Measurements from ENCODE around the gene OR51B5.
"Not testable (repeated sequence)": the region's sequence is repeated elsewhere in the genome, so short reads cannot be mapped to it uniquely, and the experiment has no call there.

The OR51B5 gene

DNA sequence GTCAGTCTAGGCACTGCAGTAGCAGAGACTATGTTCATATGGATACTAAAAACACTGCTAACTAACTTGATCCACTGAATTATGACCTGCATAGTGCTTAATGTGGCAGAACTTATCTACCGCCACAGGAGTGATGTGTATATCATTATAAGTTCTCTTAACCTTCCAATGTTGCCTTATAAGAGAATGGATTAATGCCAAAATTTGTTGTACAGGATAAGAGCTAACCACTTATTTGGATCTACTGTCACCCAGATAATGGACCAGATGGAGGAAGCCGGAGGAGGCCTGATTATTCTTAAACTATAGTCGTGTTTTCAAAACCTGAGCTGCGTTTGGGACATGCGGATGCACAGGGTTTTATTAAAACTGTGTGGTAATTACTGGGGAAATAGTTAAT lies 39.7 kb downstream of the OR51B5 start:
- Mint-ChIP-seq H3K4me1 (no peaks in the 10 kb centered on the region), H3K27ac (no peak overlapping the region), H3K4me3 (no peak overlapping the region), H3K9me3 (no peaks in the 10 kb centered on the region), H3K36me3 (no peaks in the 10 kb centered on the region), H3K27me3 (peaks cover 0 to 4% of the 10 kb centered on the region in 2 donors)
- DNase-seq (no peak), ATAC-seq (replicated peaks) (no peak)

DNA sequence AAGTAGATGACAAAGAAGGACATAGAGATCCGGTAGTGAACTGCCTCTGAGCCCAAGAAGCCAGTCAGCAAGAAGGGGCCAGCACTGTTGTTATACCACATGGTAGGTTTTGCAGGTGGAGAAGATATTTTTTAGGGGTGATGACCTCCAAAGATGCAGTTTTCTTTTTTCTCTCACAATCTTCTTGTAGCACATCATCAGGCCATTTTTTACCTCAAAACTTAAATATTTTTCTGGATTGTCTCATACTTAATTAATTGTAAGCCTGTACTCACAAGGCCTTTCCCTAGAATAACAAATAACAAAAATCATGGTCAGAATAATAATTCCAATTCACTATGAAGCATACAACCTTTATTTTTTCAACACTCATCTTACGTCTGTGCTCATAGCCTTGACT lies 41.5 kb downstream of the OR51B5 start, which contains the start of gene OR51B4:
OR51B4 (minus strand) TSS at position 101 of the 400 bp plus-strand sequence; CDS start at position 101, 0 bp downstream.
- no peak for ATAC-seq (replicated peaks)
- Mint-ChIP-seq H3K4me3 (no peak within 1 kb of the TSS), H3K4me1 (no peaks in the 10 kb centered on the region), H3K27me3 (peaks cover 0 to 4% of the 10 kb centered on the region in 2 donors), H3K9me3 (no peaks in the 10 kb centered on the region), H3K27ac (no peak within 1 kb of the TSS), H3K36me3 (no peaks in the 10 kb centered on the region)
- DNase-seq = no peak

DNA sequence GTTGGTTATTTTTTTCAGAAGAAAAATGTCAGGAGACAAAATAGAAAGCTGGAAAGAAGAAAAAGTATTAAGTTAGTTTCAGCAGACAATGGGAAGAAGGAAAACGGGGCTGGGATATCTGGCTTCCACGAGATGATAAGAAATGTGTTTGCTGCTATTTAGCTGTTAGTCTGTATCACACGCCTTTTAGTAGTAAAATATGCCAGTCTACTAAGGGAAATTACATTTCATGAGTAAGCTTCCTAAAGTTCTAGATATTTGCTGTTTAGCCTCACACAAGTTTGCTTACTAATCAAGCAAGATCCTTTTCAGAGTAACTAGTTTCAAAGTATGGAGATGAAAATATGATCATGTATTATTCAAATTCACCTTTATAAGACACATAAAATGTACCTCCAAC lies 43.1 kb downstream of the OR51B5 start:
- no peaks in the 10 kb centered on the region for H3K9me3 Mint-ChIP-seq
- no peaks in the 10 kb centered on the region for H3K4me1 Mint-ChIP-seq
- H3K4me3 Mint-ChIP-seq = no peak overlapping the region
- ATAC-seq (replicated peaks) = no peak
- no peak for DNase-seq
- peaks cover 0 to 4% of the 10 kb centered on the region in 2 donors for H3K27me3 Mint-ChIP-seq
- no peaks in the 10 kb centered on the region for H3K36me3 Mint-ChIP-seq
- H3K27ac Mint-ChIP-seq = no peak overlapping the region

DNA sequence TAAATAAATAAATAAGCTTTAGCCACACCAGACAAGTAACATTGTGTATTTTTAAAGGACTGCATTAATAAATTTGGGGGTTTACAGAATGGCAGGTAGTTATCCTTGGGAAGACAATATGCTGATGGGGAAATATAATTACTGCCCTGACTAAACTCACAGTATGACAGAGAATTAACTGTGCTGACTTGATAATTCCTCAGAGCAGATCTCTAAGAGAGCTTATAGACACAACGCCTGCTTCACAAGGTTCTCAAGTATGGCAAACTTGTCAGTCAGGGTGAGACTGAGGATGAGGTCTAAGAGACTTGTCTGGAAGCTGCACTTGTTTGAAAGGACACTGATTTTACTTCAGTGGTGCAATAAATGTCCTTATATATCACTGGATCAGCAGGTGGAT lies 44.9 kb downstream of the OR51B5 start:
- H3K4me3 Mint-ChIP-seq = no peak overlapping the region
- ATAC-seq (replicated peaks) (no peak), DNase-seq (no peak)
- H3K27me3 Mint-ChIP-seq = peaks cover 0 to 4% of the 10 kb centered on the region in 2 donors
- no peaks in the 10 kb centered on the region for H3K36me3 Mint-ChIP-seq
- no peak overlapping the region for H3K27ac Mint-ChIP-seq
- peaks cover 0 to 2% of the 10 kb centered on the region in 2 donors for H3K9me3 Mint-ChIP-seq
- H3K4me1 Mint-ChIP-seq = no peaks in the 10 kb centered on the region

DNA sequence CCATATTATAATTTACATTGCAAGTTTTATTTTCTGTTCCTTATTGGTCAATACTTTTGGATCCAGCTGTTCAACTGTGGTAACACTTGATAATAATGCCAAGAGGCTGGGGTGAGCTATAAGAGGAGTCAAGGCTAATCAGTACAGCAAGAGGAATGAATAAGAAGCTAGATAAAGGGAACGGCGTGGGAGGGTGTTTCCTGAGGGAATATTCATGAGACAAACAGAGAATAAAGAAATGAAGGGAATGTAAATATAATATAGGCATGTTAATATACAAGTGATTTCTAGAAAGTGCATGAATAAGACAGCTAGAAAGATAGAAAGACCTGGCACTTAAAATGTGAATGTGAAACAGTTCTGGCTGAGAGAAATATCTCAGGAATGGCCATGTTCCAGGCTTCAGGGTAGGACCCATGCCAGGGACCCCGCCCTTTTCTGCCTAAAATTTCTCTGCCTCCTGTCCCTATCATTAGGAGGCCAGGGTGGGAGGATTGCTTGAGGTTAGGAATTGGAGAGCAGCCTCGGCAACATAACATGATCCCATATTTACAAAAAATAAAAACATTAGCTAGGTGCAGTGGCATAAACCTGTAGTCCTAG lies 45.5 kb downstream of the OR51B5 start:
- Mint-ChIP-seq H3K27me3 (peaks cover 0 to 4% of the 10 kb centered on the region in 2 donors), H3K4me3 (no peak overlapping the region), H3K9me3 (peaks cover 0 to 2% of the 10 kb centered on the region in 2 donors), H3K36me3 (no peaks in the 10 kb centered on the region), H3K27ac (no peak overlapping the region), H3K4me1 (no peaks in the 10 kb centered on the region)
- ATAC-seq (replicated peaks) (no peak), DNase-seq (no peak)

DNA sequence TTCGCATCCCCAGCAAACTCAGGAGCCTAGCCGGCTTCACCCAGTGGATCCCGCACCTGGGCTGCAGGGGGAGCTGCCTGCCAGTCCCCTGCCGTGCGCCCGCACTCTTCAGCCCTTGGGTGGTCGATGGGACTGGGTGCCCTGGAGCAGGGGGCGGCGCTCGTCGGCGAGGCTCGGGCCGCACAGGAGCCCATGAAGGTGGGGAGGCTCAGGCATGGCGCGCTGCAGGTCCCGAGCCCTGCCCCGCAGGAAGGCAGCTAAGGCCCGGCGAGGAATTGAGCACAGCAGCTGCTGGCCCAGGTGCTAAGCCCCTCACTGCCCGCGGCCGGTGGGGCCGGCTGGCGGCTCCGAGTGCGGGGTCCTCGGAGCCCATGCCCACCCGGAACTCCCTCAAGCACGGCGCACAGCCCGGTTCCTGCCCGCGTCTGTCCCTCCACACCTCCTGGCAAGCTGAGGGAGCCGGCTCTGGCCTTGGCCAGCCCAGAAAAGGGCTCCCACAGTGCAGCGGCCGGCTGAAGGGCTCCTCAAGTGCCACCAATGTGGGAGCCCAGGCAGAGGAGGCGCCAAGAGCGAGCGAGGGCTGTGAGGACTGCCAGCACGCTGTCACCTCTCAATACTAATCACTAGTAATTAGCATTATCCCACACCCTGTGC lies 48.9 kb downstream of the OR51B5 start:
- H3K4me1 Mint-ChIP-seq; H3K27ac Mint-ChIP-seq; H3K36me3 Mint-ChIP-seq; DNase-seq; H3K9me3 Mint-ChIP-seq; H3K27me3 Mint-ChIP-seq; ATAC-seq (replicated peaks); H3K4me3 Mint-ChIP-seq: not testable (repeated sequence)

DNA sequence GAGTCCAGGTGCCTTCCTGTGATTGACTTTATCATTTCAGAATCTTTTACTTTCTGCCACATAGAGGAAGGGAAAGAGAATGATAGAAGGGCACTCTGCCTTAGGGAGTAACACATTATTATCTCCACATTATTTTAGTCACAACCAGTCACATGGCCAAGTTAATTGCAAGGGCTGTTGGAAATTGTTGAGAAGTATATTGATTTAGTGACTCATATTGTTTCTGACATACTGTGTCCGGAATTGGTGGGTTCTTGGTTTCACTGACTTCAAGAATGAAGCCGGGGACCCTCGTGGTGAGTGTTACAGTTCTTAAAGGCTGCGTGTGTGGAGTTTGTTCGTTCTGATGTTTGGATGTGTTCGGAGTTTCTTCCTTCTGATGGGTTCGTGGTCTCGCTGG lies 50.3 kb downstream of the OR51B5 start:
- Mint-ChIP-seq H3K4me1 (no peaks in the 10 kb centered on the region), H3K27me3 (peaks cover 0 to 4% of the 10 kb centered on the region in 2 donors), H3K4me3 (no peak overlapping the region), H3K27ac (no peak overlapping the region), H3K9me3 (peaks cover 0 to 2% of the 10 kb centered on the region in 2 donors), H3K36me3 (no peaks in the 10 kb centered on the region)
- no peak for DNase-seq
- no peak for ATAC-seq (replicated peaks)

Data from stimulated activated naive B cell treated with anti-CD40 and anti-IgM and Interleukin-4, amounts not matched to agents 10 μg/mL and 1 μg/mL and 100 μg/mL, for 72 hours (primary cell).